Measurements from ENCODE around the gene DDIT4.
A peak's percentile ranks its signal among the peaks of the same experiment; 100 is the strongest.

DDIT4 gene

DNA sequence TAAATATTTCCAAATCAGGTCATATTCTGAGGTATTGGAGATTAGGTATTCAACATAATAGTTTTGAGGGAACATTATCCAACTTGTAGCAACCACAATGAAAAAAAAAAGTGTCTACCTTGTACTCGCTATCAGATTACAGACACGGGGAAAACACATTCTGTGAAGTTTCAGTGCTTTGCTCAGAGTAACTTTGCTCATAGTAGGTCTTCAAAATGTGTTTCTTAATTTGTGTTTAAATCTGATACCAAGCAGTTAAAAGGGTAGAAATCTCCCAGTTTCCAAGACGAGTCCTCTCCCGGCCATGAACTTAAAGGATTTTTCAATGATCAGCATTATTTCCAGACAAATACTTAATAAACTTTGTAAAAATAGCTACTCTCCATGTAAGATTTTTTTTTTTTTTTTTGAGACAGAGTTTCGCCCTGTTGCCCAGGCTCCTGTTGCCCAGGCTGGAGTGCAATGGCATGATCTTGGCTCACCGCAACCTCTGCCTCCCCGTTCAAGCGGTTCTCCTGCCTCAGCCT lies 39.2 kb downstream of the DDIT4 start:
- Histone ChIP-seq H2BK5ac (ENCODE audit: low read length) (no peak overlapping the region), H3K27ac (replicated peaks; ENCODE audit: low read length) (no peak overlapping the region), H3K9me3 (replicated peaks in 1 of 2; ENCODE audit: control insufficient read depth in 2 of 2, insufficient read depth in 1 of 2, low read depth in 1 of 2, low read length in 2 of 2) (no peaks in the 10 kb centered on the region), H2BK120ac (ENCODE audit: low read depth, low read length) (no peak overlapping the region), H3K18ac (ENCODE audit: low read length) (no peak overlapping the region), H2AFZ (ENCODE audit: low read length) (no peak overlapping the region), H4K8ac (ENCODE audit: low read depth, low read length) (no peak overlapping the region), H3K4me2 (ENCODE audit: insufficient read depth, low read length, poor library complexity, severe bottlenecking) (no peak overlapping the region), H2BK15ac (ENCODE audit: low read length) (no peak overlapping the region), H3K14ac (ENCODE audit: low read length) (no peak overlapping the region), H3K27me3 (ENCODE audit: control insufficient read depth in 3 of 3, insufficient read depth in 3 of 3, low read depth in 1 of 3, low read length in 3 of 3) (no peaks in the 10 kb centered on the region), H4K91ac (ENCODE audit: low read depth, low read length, poor library complexity) (no peak overlapping the region), H2AK5ac (ENCODE audit: low read depth, low read length) (no peak overlapping the region), H3K36me3 (replicated peaks in 1 of 2; ENCODE audit: control insufficient read depth in 2 of 2, insufficient read depth in 2 of 2, low read length in 2 of 2) (no peaks in the 10 kb centered on the region), H3K4ac (ENCODE audit: low read length) (no peak overlapping the region), H3K23ac (ENCODE audit: low read depth, low read length, poor library complexity) (no peak overlapping the region), H2BK12ac (ENCODE audit: low read length) (no peak overlapping the region), H3K79me1 (ENCODE audit: low read depth, low read length) (no peaks in the 10 kb centered on the region), H3K9ac (ENCODE audit: low read depth, low read length, poor library complexity) (no peak overlapping the region), H3K4me3 (ENCODE audit: low read length in 2 of 2) (no peak overlapping the region), H3K4me1 (ENCODE audit: control insufficient read depth in 2 of 2, insufficient read depth in 1 of 2, low read depth in 1 of 2, low read length in 2 of 2) (peaks cover 6 to 9% of the 10 kb centered on the region in 2 donors)
- no peak for DNase-seq (ENCODE audit: low spot score)
- no CpG with 5 or more reads among the region's 8 CpGs for WGBS, 2 donors (ENCODE audit: extremely low coverage in 2 of 2, insufficient read length in 2 of 2, insufficient replicate concordance in 1 of 2)

DNA sequence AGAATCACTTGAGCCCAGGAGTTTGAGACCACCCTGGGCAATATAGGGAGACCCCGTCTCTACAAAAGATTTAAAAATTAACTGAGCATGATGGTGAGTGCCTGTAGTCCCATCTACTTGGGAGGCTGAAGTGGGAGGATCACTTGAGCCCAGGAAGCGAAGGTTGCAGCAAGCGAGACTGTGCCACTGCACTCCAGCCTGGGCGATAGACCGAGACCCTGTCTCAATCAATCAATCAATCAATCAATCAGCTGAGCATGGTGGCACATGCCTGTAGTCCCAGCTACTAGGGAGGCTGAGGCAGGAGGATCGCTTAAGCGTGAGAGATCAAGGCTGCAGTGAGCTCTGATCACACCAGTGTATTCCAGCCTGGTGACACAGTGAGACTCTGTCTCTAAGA lies 40.5 kb downstream of the DDIT4 start:
- Histone ChIP-seq H3K27me3 (ENCODE audit: control insufficient read depth in 3 of 3, insufficient read depth in 3 of 3, low read depth in 1 of 3, low read length in 3 of 3) (peaks cover 0 to 2% (median 0%) of the 10 kb centered on the region in 3 experiments), H3K4me1 (ENCODE audit: control insufficient read depth in 2 of 2, insufficient read depth in 1 of 2, low read depth in 1 of 2, low read length in 2 of 2) (peaks cover 9 to 11% of the 10 kb centered on the region in 2 donors), H3K4me3 (ENCODE audit: low read length in 2 of 2) (no peak overlapping the region), H2AK5ac (ENCODE audit: low read depth, low read length) (no peak overlapping the region), H2AFZ (ENCODE audit: low read length) (no peak overlapping the region), H2BK12ac (ENCODE audit: low read length) (no peak overlapping the region), H2BK120ac (ENCODE audit: low read depth, low read length) (no peak overlapping the region), H3K18ac (ENCODE audit: low read length) (no peak overlapping the region), H3K36me3 (replicated peaks in 1 of 2; ENCODE audit: control insufficient read depth in 2 of 2, insufficient read depth in 2 of 2, low read length in 2 of 2) (no peaks in the 10 kb centered on the region), H2BK5ac (ENCODE audit: low read length) (no peak overlapping the region), H3K14ac (ENCODE audit: low read length) (no peak overlapping the region), H3K9me3 (replicated peaks in 1 of 2; ENCODE audit: control insufficient read depth in 2 of 2, insufficient read depth in 1 of 2, low read depth in 1 of 2, low read length in 2 of 2) (no peaks in the 10 kb centered on the region), H4K91ac (ENCODE audit: low read depth, low read length, poor library complexity) (no peak overlapping the region), H4K8ac (ENCODE audit: low read depth, low read length) (no peak overlapping the region), H3K9ac (ENCODE audit: low read depth, low read length, poor library complexity) (no peak overlapping the region), H3K4ac (ENCODE audit: low read length) (no peak overlapping the region), H3K79me1 (ENCODE audit: low read depth, low read length) (no peaks in the 10 kb centered on the region), H2BK15ac (ENCODE audit: low read length) (no peak overlapping the region), H3K4me2 (ENCODE audit: insufficient read depth, low read length, poor library complexity, severe bottlenecking) (no peak overlapping the region), H3K23ac (ENCODE audit: low read depth, low read length, poor library complexity) (no peak overlapping the region), H3K27ac (replicated peaks; ENCODE audit: low read length) (no peak overlapping the region)
- no peak for DNase-seq (ENCODE audit: low spot score)
- no CpG with 5 or more reads among the region's 7 CpGs for WGBS, 2 donors (ENCODE audit: extremely low coverage in 2 of 2, insufficient read length in 2 of 2, insufficient replicate concordance in 1 of 2)

DNA sequence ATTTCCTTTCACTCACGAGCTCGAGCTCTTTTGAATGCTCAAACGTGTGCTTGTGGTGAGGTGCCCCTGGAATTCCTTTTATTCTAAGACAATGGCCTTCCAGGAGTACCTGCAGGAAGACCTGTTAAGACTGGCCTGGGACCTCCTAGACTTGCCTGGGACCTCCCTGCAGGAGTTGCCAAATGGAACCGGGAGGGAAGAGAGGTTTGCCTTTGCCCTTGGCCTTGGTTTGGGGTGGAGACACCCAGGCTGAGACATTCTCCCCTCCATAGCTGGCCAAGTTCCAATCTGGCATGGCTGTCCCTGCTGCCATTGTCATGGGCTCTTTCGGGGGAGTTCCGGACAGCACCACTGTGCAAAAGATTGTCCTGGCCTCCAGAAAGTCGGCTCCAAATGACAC lies 41.3 kb downstream of the DDIT4 start:
- no peak overlapping the region for H3K4me3 ChIP-seq (ENCODE audit: low read length in 2 of 2)
- H3K23ac ChIP-seq (ENCODE audit: low read depth, low read length, poor library complexity) = no peak overlapping the region
- DNase-seq (ENCODE audit: low spot score) = no peak
- no peak overlapping the region for H2BK15ac ChIP-seq (ENCODE audit: low read length)
- H3K79me1 ChIP-seq (ENCODE audit: low read depth, low read length) = no peaks in the 10 kb centered on the region
- no CpG with 5 or more reads among the region's 7 CpGs for WGBS, 2 donors (ENCODE audit: extremely low coverage in 2 of 2, insufficient read length in 2 of 2, insufficient replicate concordance in 1 of 2)
- no peak overlapping the region for H3K4ac ChIP-seq (ENCODE audit: low read length)
- H3K4me1 ChIP-seq (ENCODE audit: control insufficient read depth in 2 of 2, insufficient read depth in 1 of 2, low read depth in 1 of 2, low read length in 2 of 2) = peaks cover 13 to 15% of the 10 kb centered on the region in 2 donors
- H3K4me2 ChIP-seq (ENCODE audit: insufficient read depth, low read length, poor library complexity, severe bottlenecking) = no peak overlapping the region
- no peak overlapping the region for H2BK5ac ChIP-seq (ENCODE audit: low read length)
- H2AFZ ChIP-seq (ENCODE audit: low read length) = peak overlapping the region; percentile 76
- no peak overlapping the region for H2BK12ac ChIP-seq (ENCODE audit: low read length)
- H3K27me3 ChIP-seq (ENCODE audit: control insufficient read depth in 3 of 3, insufficient read depth in 3 of 3, low read depth in 1 of 3, low read length in 3 of 3) = peaks cover 0 to 5% (median 0%) of the 10 kb centered on the region in 3 experiments
- no peak overlapping the region for H4K8ac ChIP-seq (ENCODE audit: low read depth, low read length)
- H3K27ac ChIP-seq (replicated peaks; ENCODE audit: low read length) = no peak overlapping the region
- H2AK5ac ChIP-seq (ENCODE audit: low read depth, low read length) = no peak overlapping the region
- no peak overlapping the region for H3K14ac ChIP-seq (ENCODE audit: low read length)
- no peak overlapping the region for H4K91ac ChIP-seq (ENCODE audit: low read depth, low read length, poor library complexity)
- no peaks in the 10 kb centered on the region for H3K9me3 ChIP-seq (replicated peaks in 1 of 2; ENCODE audit: control insufficient read depth in 2 of 2, insufficient read depth in 1 of 2, low read depth in 1 of 2, low read length in 2 of 2)
- no peak overlapping the region for H3K18ac ChIP-seq (ENCODE audit: low read length)
- no peak overlapping the region for H2BK120ac ChIP-seq (ENCODE audit: low read depth, low read length)
- H3K9ac ChIP-seq (ENCODE audit: low read depth, low read length, poor library complexity) = no peak overlapping the region
- no peaks in the 10 kb centered on the region for H3K36me3 ChIP-seq (replicated peaks in 1 of 2; ENCODE audit: control insufficient read depth in 2 of 2, insufficient read depth in 2 of 2, low read length in 2 of 2)

DNA sequence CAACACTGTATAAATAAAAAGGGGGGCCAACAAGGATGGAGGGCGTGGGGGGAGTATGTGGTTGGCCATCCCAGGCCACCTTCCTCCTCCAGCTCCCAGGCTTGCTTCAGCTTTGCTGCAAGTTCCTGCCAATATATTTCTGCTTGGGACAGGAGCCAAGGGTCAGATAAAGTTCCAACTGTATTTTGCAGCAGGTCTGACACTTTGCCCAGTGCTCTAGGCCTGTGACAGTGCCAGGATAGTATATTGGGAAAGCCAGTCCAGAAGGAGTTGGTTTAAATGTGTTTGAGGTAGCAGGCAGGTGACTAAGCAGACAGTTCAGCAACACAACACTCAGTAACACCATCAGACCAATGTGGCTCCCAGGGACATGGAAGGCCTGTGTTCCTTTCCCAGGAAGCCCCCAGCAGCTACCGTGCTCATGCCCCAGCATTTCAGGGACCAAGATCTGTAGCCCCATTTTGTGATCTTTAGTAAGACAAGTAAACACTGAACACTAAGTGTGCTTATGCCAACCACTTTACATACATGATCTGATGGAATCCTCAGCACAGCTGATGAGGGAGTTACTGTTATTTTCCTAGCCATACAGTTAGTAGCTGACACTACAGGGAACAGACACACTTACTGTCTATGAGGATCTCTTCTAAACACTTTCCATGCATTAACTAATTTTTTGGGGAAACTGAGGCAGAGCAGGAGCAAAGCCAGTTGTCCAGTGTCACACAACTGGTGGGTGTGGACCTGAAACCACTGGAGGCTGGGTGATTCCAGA lies 42.1 kb downstream of the DDIT4 start:
- Histone ChIP-seq H3K4me1 (ENCODE audit: control insufficient read depth in 2 of 2, insufficient read depth in 1 of 2, low read depth in 1 of 2, low read length in 2 of 2) (peaks cover 13 to 18% of the 10 kb centered on the region in 2 donors), H2BK5ac (ENCODE audit: low read length) (no peak overlapping the region), H3K4me3 (ENCODE audit: low read length in 2 of 2) (no peak overlapping the region), H3K4me2 (ENCODE audit: insufficient read depth, low read length, poor library complexity, severe bottlenecking) (no peak overlapping the region), H2BK12ac (ENCODE audit: low read length) (no peak overlapping the region), H3K14ac (ENCODE audit: low read length) (no peak overlapping the region), H3K18ac (ENCODE audit: low read length) (no peak overlapping the region), H2AK5ac (ENCODE audit: low read depth, low read length) (no peak overlapping the region), H3K27ac (replicated peaks; ENCODE audit: low read length) (no peak overlapping the region), H3K23ac (ENCODE audit: low read depth, low read length, poor library complexity) (no peak overlapping the region), H4K91ac (ENCODE audit: low read depth, low read length, poor library complexity) (no peak overlapping the region), H3K27me3 (ENCODE audit: control insufficient read depth in 3 of 3, insufficient read depth in 3 of 3, low read depth in 1 of 3, low read length in 3 of 3) (peaks cover 0 to 5% (median 0%) of the 10 kb centered on the region in 3 experiments), H2BK15ac (ENCODE audit: low read length) (no peak overlapping the region), H3K79me1 (ENCODE audit: low read depth, low read length) (no peaks in the 10 kb centered on the region), H2AFZ (ENCODE audit: low read length) (peak overlapping the region; percentile 76), H3K9ac (ENCODE audit: low read depth, low read length, poor library complexity) (no peak overlapping the region), H4K8ac (ENCODE audit: low read depth, low read length) (no peak overlapping the region), H3K36me3 (replicated peaks in 1 of 2; ENCODE audit: control insufficient read depth in 2 of 2, insufficient read depth in 2 of 2, low read length in 2 of 2) (no peaks in the 10 kb centered on the region), H2BK120ac (ENCODE audit: low read depth, low read length) (no peak overlapping the region), H3K4ac (ENCODE audit: low read length) (no peak overlapping the region), H3K9me3 (replicated peaks in 1 of 2; ENCODE audit: control insufficient read depth in 2 of 2, insufficient read depth in 1 of 2, low read depth in 1 of 2, low read length in 2 of 2) (no peaks in the 10 kb centered on the region)
- no CpG with 5 or more reads among the region's 2 CpGs for WGBS, 2 donors (ENCODE audit: extremely low coverage in 2 of 2, insufficient read length in 2 of 2, insufficient replicate concordance in 1 of 2)
- no peak for DNase-seq (ENCODE audit: low spot score)

Data from neuronal stem cell (in vitro differentiated cells).